WTC11 (cell line): ENCODE measurements around the gene UNC79.

ENCODE experiments used
- ATF6 ChIP-seq: sonication (generic); formaldehyde crosslinking; IDR thresholded peaks from 2 replicates; pipeline ENCODE4 v1.8.1; 2023; ENCODE audit warnings: mild to moderate bottlenecking, missing genetic modification reagents
- CREB1 ChIP-seq: sonication (generic); formaldehyde crosslinking; IDR thresholded peaks from 2 replicates; pipeline ENCODE4 v1.8.0; 2023; ENCODE audit warnings: mild to moderate bottlenecking, missing genetic modification reagents
- CTCF ChIP-seq: fragments of 200-600 bp; IDR thresholded peaks from 2 replicates; pipeline ENCODE4 v1.8.0; 2022; ENCODE audit warnings: antibody characterized with exemption
- E2F4 ChIP-seq: sonication (generic); formaldehyde crosslinking; IDR thresholded peaks from 2 replicates; pipeline ENCODE4 v1.8.1; 2022; ENCODE audit warnings: low read depth, mild to moderate bottlenecking, moderate library complexity, missing genetic modification reagents, borderline replicate concordance
- MAX ChIP-seq: sonication (generic); formaldehyde crosslinking; IDR thresholded peaks from 2 replicates; pipeline ENCODE4 v1.8.0; 2022; ENCODE audit warnings: mild to moderate bottlenecking, missing genetic modification reagents
- NFE2L1 ChIP-seq: sonication (generic); formaldehyde crosslinking; IDR thresholded peaks from 2 replicates; pipeline ENCODE4 v1.8.1; 2023; ENCODE audit warnings: missing genetic modification reagents
- SP1 ChIP-seq: sonication (generic); formaldehyde crosslinking; conservative IDR thresholded peaks from 2 replicates; pipeline ENCODE4 v1.8.1; 2022; ENCODE audit warnings: missing genetic modification reagents

- TF ChIP-seq CTCF (no peak), MAX (CRISPR knock-in tag) (no peak), CREB1 (no peak), ATF6 (CRISPR knock-in tag) (no peak), NFE2L1 (CRISPR knock-in tag) (no peak), E2F4 (CRISPR knock-in tag) (no peak), SP1 (no peak)
Observed at GRCh38 chr14:93410021-93410420, 20.7 kb upstream of the UNC79 start.
